ENCODE results near the gene TESK2.

Gene TESK2

DNA sequence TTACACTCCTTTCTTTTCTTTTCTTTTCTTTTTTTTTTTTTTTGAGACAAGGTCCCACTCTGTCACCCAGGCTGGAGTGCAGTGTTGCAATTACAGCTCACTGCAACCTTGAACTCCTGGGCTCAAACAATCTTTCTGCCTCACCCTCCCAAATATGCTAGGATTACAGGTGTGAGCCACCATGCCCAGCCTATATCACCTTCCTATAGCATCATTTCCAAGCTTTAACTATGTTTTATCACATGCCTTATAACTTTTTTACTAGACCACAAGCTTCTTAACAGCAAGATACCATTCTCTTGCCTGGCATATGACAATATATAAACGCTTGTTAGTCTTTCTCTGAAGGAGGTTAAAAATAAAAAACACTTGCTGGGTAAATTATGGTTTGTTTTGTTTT is 95.4 kb downstream of the TESK2 start:
- no peaks in the 10 kb centered on the region for H3K36me3 ChIP-seq (ENCODE audit: insufficient read depth)
- TF ChIP-seq, protein P1, sequence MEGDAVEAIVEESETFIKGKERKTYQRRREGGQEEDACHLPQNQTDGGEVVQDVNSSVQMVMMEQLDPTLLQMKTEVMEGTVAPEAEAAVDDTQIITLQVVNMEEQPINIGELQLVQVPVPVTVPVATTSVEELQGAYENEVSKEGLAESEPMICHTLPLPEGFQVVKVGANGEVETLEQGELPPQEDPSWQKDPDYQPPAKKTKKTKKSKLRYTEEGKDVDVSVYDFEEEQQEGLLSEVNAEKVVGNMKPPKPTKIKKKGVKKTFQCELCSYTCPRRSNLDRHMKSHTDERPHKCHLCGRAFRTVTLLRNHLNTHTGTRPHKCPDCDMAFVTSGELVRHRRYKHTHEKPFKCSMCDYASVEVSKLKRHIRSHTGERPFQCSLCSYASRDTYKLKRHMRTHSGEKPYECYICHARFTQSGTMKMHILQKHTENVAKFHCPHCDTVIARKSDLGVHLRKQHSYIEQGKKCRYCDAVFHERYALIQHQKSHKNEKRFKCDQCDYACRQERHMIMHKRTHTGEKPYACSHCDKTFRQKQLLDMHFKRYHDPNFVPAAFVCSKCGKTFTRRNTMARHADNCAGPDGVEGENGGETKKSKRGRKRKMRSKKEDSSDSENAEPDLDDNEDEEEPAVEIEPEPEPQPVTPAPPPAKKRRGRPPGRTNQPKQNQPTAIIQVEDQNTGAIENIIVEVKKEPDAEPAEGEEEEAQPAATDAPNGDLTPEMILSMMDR (conservative IDR thresholded peaks at IDR 0.05; ENCODE audit: low read depth, low read length), result no peak
- H2AFZ ChIP-seq (ENCODE audit: low read depth), result no peak overlapping the region
- H3K27me3 ChIP-seq (ENCODE audit: insufficient read depth, low read depth), result no peaks in the 10 kb centered on the region
- H3K4me2 ChIP-seq, result no peak overlapping the region
- no peak overlapping the region for H3K4me3 ChIP-seq (IDR thresholded peaks at IDR 0.05; ENCODE audit: insufficient read depth, low read depth, low read length)
- H4K20me1 ChIP-seq (ENCODE audit: insufficient read depth), result no peaks in the 10 kb centered on the region
- H3K27ac ChIP-seq, result no peak overlapping the region
- H3K4me1 ChIP-seq (ENCODE audit: low read depth, poor library complexity, severe bottlenecking), result no peaks in the 10 kb centered on the region
- H3K79me2 ChIP-seq (ENCODE audit: insufficient read depth, low read depth), result no peaks in the 10 kb centered on the region
- H3K9ac ChIP-seq, result no peak overlapping the region

DNA sequence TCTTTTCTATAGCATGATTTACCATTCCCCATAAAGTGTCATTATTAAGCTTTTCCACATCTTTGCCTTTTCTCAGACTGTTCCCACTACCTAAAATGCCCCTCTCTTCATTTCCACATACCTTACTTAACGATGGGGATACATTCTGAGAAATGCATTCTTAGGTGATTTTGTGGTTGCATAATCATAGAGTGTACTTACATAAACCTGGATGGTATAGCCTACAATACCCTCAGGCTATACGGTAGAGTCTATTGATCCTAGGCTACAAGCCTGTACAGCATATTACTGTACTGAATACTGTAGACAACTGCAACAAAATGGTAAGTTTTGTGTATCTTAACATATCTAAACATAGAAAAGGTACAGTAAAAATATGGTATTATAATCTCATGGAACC is 95.9 kb downstream of the TESK2 start:
- Histone ChIP-seq H3K27ac (no peak overlapping the region), H3K4me1 (ENCODE audit: low read depth, poor library complexity, severe bottlenecking) (no peaks in the 10 kb centered on the region), H3K4me3 (IDR thresholded peaks at IDR 0.05; ENCODE audit: insufficient read depth, low read depth, low read length) (no peak overlapping the region), H3K36me3 (ENCODE audit: insufficient read depth) (no peaks in the 10 kb centered on the region), H4K20me1 (ENCODE audit: insufficient read depth) (no peaks in the 10 kb centered on the region), H3K4me2 (no peak overlapping the region), H3K27me3 (ENCODE audit: insufficient read depth, low read depth) (no peaks in the 10 kb centered on the region), H2AFZ (ENCODE audit: low read depth) (no peak overlapping the region), H3K9ac (no peak overlapping the region), H3K79me2 (ENCODE audit: insufficient read depth, low read depth) (no peaks in the 10 kb centered on the region)
- TF ChIP-seq, protein P1 (conservative IDR thresholded peaks at IDR 0.05; ENCODE audit: low read depth, low read length), result no peak

GRCh38 chr1:45394342-45394741 is 96.6 kb downstream of the TESK2 start:
- Histone ChIP-seq H3K27ac (no peak overlapping the region), H4K20me1 (ENCODE audit: insufficient read depth) (no peaks in the 10 kb centered on the region), H2AFZ (ENCODE audit: low read depth) (no peak overlapping the region), H3K4me2 (no peak overlapping the region), H3K79me2 (ENCODE audit: insufficient read depth, low read depth) (no peaks in the 10 kb centered on the region), H3K4me1 (ENCODE audit: low read depth, poor library complexity, severe bottlenecking) (no peaks in the 10 kb centered on the region), H3K36me3 (ENCODE audit: insufficient read depth) (no peaks in the 10 kb centered on the region), H3K9ac (no peak overlapping the region), H3K27me3 (ENCODE audit: insufficient read depth, low read depth) (no peaks in the 10 kb centered on the region), H3K4me3 (IDR thresholded peaks at IDR 0.05; ENCODE audit: insufficient read depth, low read depth, low read length) (no peak overlapping the region)
- TF ChIP-seq, protein P1 (conservative IDR thresholded peaks at IDR 0.05; ENCODE audit: low read depth, low read length), result no peak

GRCh38 chr1:45393718-45394302 is 97.2 kb downstream of the TESK2 start:
- Histone ChIP-seq H3K27me3 (ENCODE audit: insufficient read depth, low read depth) (no peaks in the 10 kb centered on the region), H3K79me2 (ENCODE audit: insufficient read depth, low read depth) (no peaks in the 10 kb centered on the region), H3K27ac (no peak overlapping the region), H2AFZ (ENCODE audit: low read depth) (no peak overlapping the region), H3K9ac (no peak overlapping the region), H3K36me3 (ENCODE audit: insufficient read depth) (no peaks in the 10 kb centered on the region), H4K20me1 (ENCODE audit: insufficient read depth) (no peaks in the 10 kb centered on the region), H3K4me2 (no peak overlapping the region), H3K4me1 (ENCODE audit: low read depth, poor library complexity, severe bottlenecking) (no peaks in the 10 kb centered on the region), H3K4me3 (IDR thresholded peaks at IDR 0.05; ENCODE audit: insufficient read depth, low read depth, low read length) (no peak overlapping the region)
- TF ChIP-seq, protein P1 (conservative IDR thresholded peaks at IDR 0.05; ENCODE audit: low read depth, low read length), result no peak
